Measurements from ENCODE around the gene TSPAN2.

TSPAN2 gene

GRCh38 chr1:115073298-115074087 is 15.8 kb downstream of the TSPAN2 start:
- no peak for DNase-seq

- DNase-seq, result no peak
Observed at GRCh38 chr1:115071012-115071664, 18.2 kb downstream of the TSPAN2 start.

GRCh38 chr1:115069659-115070308 is 19.5 kb downstream of the TSPAN2 start:
- DNase-seq, result no peak

GRCh38 chr1:115068826-115069585 is 20.3 kb downstream of the TSPAN2 start:
- DNase-seq, result no peak

- no peak for DNase-seq
Observed at GRCh38 chr1:115067161-115067859, 22.0 kb downstream of the TSPAN2 start.

GRCh38 chr1:115065021-115065420 is 24.3 kb downstream of the TSPAN2 start:
- DNase-seq, result no peak

- no peak for DNase-seq
Observed at GRCh38 chr1:115064461-115064860, 24.8 kb downstream of the TSPAN2 start.

GRCh38 chr1:115063228-115063901 is 25.9 kb downstream of the TSPAN2 start:
- no peak for DNase-seq

GRCh38 chr1:115062542-115063004 is 26.7 kb downstream of the TSPAN2 start:
- DNase-seq, result no peak

GRCh38 chr1:115060501-115060900 is 28.8 kb downstream of the TSPAN2 start:
- no peak for DNase-seq

GRCh38 chr1:115059316-115059715 is 30.0 kb downstream of the TSPAN2 start:
- no peak for DNase-seq

- no peak for DNase-seq
Observed at GRCh38 chr1:115057661-115058254, 31.5 kb downstream of the TSPAN2 start.

GRCh38 chr1:115056395-115056798 is 32.9 kb downstream of the TSPAN2 start:
- no peak for DNase-seq

GRCh38 chr1:115052454-115053083 is 36.7 kb downstream of the TSPAN2 start:
- peak; percentile 42 for DNase-seq

GRCh38 chr1:115051850-115052249 is 37.5 kb downstream of the TSPAN2 start:
- no peak for DNase-seq

- no peak for DNase-seq
Observed at GRCh38 chr1:115046751-115047150, 42.6 kb downstream of the TSPAN2 start.

- no peak for DNase-seq
Observed at GRCh38 chr1:115041654-115042053, 47.6 kb downstream of the TSPAN2 start.

GRCh38 chr1:115040501-115040900 is 48.8 kb downstream of the TSPAN2 start:
- DNase-seq, result no peak

- DNase-seq, result no peak
Observed at GRCh38 chr1:115036814-115037507, 52.3 kb downstream of the TSPAN2 start.

- DNase-seq, result no peak
Observed at GRCh38 chr1:115035652-115036051, 53.7 kb downstream of the TSPAN2 start.
